Hepatocyte (in vitro differentiated cells): Measurements from ENCODE around the gene TMEM89. TPM values are rescaled to one million over a fixed set of nuclear protein-coding genes. Genes with fewer than 3 reads are reported as not detected.

ENCODE experiments used
- DNase-seq: peaks from one replicate; pipeline ENCODE4 v3.0.0-alpha.2; 2016; ENCODE audit warnings: low spot score
- H2AFZ ChIP-seq: fragments of 200-600 bp; sonication (generic); 2 replicates; pipeline ENCODE4 v1.6.0; 2016; ENCODE audit warnings: antibody characterized with exemption, mild to moderate bottlenecking
- H3K27ac ChIP-seq: fragments of 200-600 bp; sonication (generic); 2 replicates; pipeline ENCODE4 v1.5.1; 2016; ENCODE audit warnings: mild to moderate bottlenecking
- H3K27me3 ChIP-seq: fragments of 200-600 bp; sonication (generic); 2 replicates; pipeline ENCODE4 v1.6.1; 2016
- H3K36me3 ChIP-seq: fragments of 200-600 bp; sonication (generic); replicated peaks from 2 replicates; pipeline ENCODE4 v1.5.1; 2016; ENCODE audit warnings: low read depth; ENCODE audit not compliant: insufficient read depth
- H3K4me1 ChIP-seq: fragments of 200-600 bp; sonication (generic); 2 replicates; pipeline ENCODE4 v1.5.1; 2016; ENCODE audit warnings: mild to moderate bottlenecking, moderate library complexity; ENCODE audit not compliant: insufficient read depth
- H3K4me2 ChIP-seq: fragments of 200-600 bp; sonication (generic); 2 replicates; pipeline ENCODE4 v1.6.0; 2016
- H3K4me3 ChIP-seq: fragments of 200-600 bp; sonication (generic); 2 replicates; pipeline ENCODE4 v1.5.1; 2016; ENCODE audit warnings: mild to moderate bottlenecking
- H3K79me2 ChIP-seq: fragments of 200-600 bp; sonication (generic); 2 replicates; pipeline ENCODE4 v1.6.0; 2017; ENCODE audit warnings: mild to moderate bottlenecking
- H3K9me2 ChIP-seq: fragments of 200-600 bp; sonication (generic); replicated peaks from 2 replicates; pipeline ENCODE4 v1.6.0; 2017; ENCODE audit warnings: mild to moderate bottlenecking; ENCODE audit not compliant: insufficient read depth
- H3K9me3 ChIP-seq: fragments of 200-600 bp; sonication (generic); 2 replicates; pipeline ENCODE4 v1.5.1; 2016; ENCODE audit warnings: low read depth, mild to moderate bottlenecking
- H4K20me1 ChIP-seq: fragments of 200-600 bp; sonication (generic); 2 replicates; pipeline ENCODE4 v1.6.0; 2016; ENCODE audit warnings: mild to moderate bottlenecking; ENCODE audit not compliant: insufficient read depth, poor library complexity, severe bottlenecking
- EZH2 ChIP-seq: fragments of 200-600 bp; sonication (generic); IDR thresholded peaks from 2 replicates; pipeline ENCODE4 v1.6.1; 2016; ENCODE audit warnings: antibody characterized with exemption, mild to moderate bottlenecking, borderline replicate concordance
- EZH2phosphoT487 ChIP-seq: fragments of 200-600 bp; sonication (generic); IDR thresholded peaks from one replicate; pipeline ENCODE4 v1.6.1; 2018; ENCODE audit warnings: antibody characterized with exemption, mild to moderate bottlenecking, low read depth, moderate library complexity; ENCODE audit not compliant: unreplicated experiment, severe bottlenecking
- WGBS: methylation state at CpG from one replicate; pipeline ENCODE4 v1.1.6; 2016; ENCODE audit warnings: low lambda C conversion rate; ENCODE audit errors: missing lambda C conversion rate; 5-methylcytosine and 5-hydroxymethylcytosine counted together
- polyA plus RNA-seq: library from polyadenylated mRNA; unstranded; fragments of >200 nt; fragmentation: Nextera tagmentation; extraction: Ambion mirVana; gene quantifications from 2 replicates; pipeline ENCODE4 v1.2.1, GENCODE V29; 2016
- total RNA-seq: library from RNA; depleted of rRNA; stranded (reverse); fragments of >200 nt; gene quantifications from 2 replicates; pipeline ENCODE4 v1.2.3, GENCODE V29; 2014
- TF ChIP-seq, protein P1 (sequence below): fragments of 200-600 bp; sonication (generic); IDR thresholded peaks from 2 replicates; pipeline ENCODE4 v1.5.1; 2016; ENCODE audit warnings: antibody characterized with exemption, mild to moderate bottlenecking; ENCODE audit not compliant: poor library complexity

Gene TMEM89
- total and polyA plus RNA-seq, 2 experiments from 2014 or later = not detected

DNA sequence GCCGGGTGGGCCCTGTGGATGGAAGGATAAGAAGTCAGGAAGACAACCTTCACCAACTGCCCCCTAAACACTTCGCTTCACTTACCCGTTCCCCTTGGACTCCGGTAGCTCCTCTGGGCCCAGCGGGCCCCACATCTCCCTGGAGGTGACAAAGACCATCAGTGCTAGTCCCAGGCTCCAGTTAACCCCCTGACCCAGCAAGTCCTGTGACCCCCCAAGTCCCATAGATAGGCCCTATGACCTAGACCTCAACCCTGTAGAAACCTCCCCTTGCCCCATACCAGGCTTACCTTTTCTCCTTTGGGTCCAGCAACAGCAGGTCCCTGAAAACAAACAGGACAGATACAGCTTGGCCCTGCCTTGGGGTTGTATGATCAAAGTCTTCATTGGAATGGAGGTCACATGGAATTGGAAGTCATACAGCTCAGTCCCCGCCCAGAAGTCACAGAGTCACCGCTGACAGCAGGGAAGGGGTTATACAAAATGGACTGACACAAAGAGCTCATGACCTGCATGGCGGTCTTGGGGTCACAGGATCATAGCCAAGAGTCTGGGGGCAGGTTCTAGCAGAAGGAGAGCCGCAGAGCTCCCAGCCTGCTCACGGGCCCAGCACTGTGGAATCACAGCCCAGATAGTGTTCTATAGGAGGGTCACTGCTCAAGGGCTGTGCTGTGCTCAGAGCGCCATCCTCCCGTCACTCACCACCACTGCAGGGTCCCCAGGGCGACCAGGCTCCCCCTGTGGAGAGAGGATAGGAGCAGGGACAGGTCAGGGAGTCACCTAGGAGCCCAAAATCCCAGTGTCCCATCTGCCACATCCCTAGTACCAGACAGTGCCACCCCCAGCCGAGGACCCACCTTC, 39.7 kb downstream of the TMEM89 start:
- Histone ChIP-seq H3K4me1 (no peaks in the 10 kb centered on the region), H3K4me3 (no peak overlapping the region), H3K4me2 (no peak overlapping the region), H2AFZ (no peak overlapping the region), H3K27ac (no peak overlapping the region), H3K79me2 (no peaks in the 10 kb centered on the region), H4K20me1 (no peaks in the 10 kb centered on the region), H3K9me2 (no peaks in the 10 kb centered on the region), H3K36me3 (no peaks in the 10 kb centered on the region), H3K27me3 (no peaks in the 10 kb centered on the region), H3K9me3 (no peaks in the 10 kb centered on the region)
- WGBS = 93% methylated on average over 14 of the region's 14 CpGs
- no peak for DNase-seq
- TF ChIP-seq EZH2phosphoT487 = no peak
- TF ChIP-seq EZH2 = no peak
- TF ChIP-seq, protein P1, sequence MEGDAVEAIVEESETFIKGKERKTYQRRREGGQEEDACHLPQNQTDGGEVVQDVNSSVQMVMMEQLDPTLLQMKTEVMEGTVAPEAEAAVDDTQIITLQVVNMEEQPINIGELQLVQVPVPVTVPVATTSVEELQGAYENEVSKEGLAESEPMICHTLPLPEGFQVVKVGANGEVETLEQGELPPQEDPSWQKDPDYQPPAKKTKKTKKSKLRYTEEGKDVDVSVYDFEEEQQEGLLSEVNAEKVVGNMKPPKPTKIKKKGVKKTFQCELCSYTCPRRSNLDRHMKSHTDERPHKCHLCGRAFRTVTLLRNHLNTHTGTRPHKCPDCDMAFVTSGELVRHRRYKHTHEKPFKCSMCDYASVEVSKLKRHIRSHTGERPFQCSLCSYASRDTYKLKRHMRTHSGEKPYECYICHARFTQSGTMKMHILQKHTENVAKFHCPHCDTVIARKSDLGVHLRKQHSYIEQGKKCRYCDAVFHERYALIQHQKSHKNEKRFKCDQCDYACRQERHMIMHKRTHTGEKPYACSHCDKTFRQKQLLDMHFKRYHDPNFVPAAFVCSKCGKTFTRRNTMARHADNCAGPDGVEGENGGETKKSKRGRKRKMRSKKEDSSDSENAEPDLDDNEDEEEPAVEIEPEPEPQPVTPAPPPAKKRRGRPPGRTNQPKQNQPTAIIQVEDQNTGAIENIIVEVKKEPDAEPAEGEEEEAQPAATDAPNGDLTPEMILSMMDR = no peak

DNA sequence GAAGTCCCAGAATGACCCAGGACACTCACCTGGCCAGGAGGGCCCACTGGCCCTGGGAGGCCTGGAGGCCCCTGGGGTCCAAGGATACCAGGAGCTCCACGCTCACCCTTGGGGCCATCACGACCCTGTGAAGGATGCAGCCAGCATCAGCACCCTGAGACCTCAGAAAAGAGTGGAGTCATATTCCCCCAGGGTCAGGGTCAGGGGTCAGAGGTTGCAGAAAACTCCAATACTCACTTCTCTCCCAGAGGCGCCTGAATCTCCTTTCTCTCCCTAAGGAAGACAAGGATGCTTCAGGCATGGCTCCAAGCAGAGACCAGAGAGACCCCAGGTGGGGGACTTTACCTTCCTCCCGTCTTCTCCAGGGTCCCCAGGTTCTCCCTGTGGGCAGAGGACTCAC, 44.9 kb downstream of the TMEM89 start:
- 93% methylated on average over 4 of the region's 4 CpGs for WGBS

DNA sequence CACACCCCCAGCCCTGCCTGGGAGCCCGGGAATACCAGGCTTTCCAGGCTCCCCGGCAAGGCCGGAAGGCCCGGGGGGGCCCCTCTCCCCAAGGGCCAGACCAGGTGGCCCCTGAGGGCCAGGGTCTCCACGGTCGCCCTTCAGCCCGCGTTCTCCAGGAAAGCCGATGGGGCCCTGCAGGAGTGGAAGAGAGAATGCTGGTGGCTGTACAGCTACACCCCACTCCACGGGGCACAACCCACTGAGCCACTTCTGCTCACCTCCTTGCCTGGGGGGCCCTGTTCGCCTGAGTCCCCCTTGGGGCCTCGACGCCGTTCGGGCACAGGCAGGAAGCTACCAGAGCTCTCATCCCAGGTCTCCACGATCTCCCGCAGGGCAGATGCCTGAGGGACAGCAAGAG, 46.2 kb downstream of the TMEM89 start:
- H4K20me1 ChIP-seq = no peaks in the 10 kb centered on the region
- H3K79me2 ChIP-seq = no peaks in the 10 kb centered on the region
- TF ChIP-seq, protein P1 = no peak
- TF ChIP-seq EZH2 (no peak), EZH2phosphoT487 (no peak)
- H3K4me1 ChIP-seq = no peaks in the 10 kb centered on the region
- H3K36me3 ChIP-seq = no peaks in the 10 kb centered on the region
- no peak overlapping the region for H3K4me2 ChIP-seq
- no peaks in the 10 kb centered on the region for H3K9me2 ChIP-seq
- H3K27ac ChIP-seq = no peak overlapping the region
- no peaks in the 10 kb centered on the region for H3K9me3 ChIP-seq
- H2AFZ ChIP-seq = no peak overlapping the region
- no peaks in the 10 kb centered on the region for H3K27me3 ChIP-seq
- H3K4me3 ChIP-seq = no peak overlapping the region
- 91% methylated on average over 15 of the region's 17 CpGs for WGBS
- no peak for DNase-seq

More for the DNA sequence above, 44.9 kb downstream of the TMEM89 start:
- H3K9me3 ChIP-seq = no peaks in the 10 kb centered on the region
- H3K4me3 ChIP-seq = no peak overlapping the region
- no peak overlapping the region for H3K4me2 ChIP-seq
- H4K20me1 ChIP-seq = no peaks in the 10 kb centered on the region
- H3K79me2 ChIP-seq = no peaks in the 10 kb centered on the region
- TF ChIP-seq, protein P1 = no peak
- TF ChIP-seq EZH2 = no peak
- no peaks in the 10 kb centered on the region for H3K9me2 ChIP-seq
- H3K36me3 ChIP-seq = no peaks in the 10 kb centered on the region
- H3K27me3 ChIP-seq = no peaks in the 10 kb centered on the region
- no peak overlapping the region for H3K27ac ChIP-seq
- H3K4me1 ChIP-seq = no peaks in the 10 kb centered on the region
- H2AFZ ChIP-seq = no peak overlapping the region
- no peak for DNase-seq
